Right lobe of liver (tissue), 6 donors: ENCODE data around the gene SLA2. TPM values are rescaled to one million over a fixed set of nuclear protein-coding genes. Genes with fewer than 3 reads are reported as not detected.

Source experiments
- ATAC-seq, 4 donors: fragments of 200-7000 bp; cut with Tn5 transposase; one replicate each; pipeline ENCODE4 v1.9.1; 2020; ENCODE audit warnings: mild to moderate bottlenecking in 4 of 4, moderate library complexity in 4 of 4
- DNase-seq, 3 donors: peaks; one replicate each; pipeline ENCODE4 v3.0.0-alpha.2; 2020
- H3K27ac ChIP-seq, 3 donors: fragments of 200-600 bp; one replicate each; pipeline ENCODE4 v1.8.0; 2022
- H3K27me3 ChIP-seq, 2 donors: fragments of 200-600 bp; one replicate each; pipeline ENCODE4 v1.8.0; 2022
- H3K36me3 ChIP-seq, 4 donors: fragments of 200-600 bp; sonication (generic) in 1 of 4; one replicate each; pipeline versions ENCODE4 v1.5.1 to v1.8.0; 2017 to 2022; ENCODE audit warnings: control low read depth in 1 of 4
- H3K4me1 ChIP-seq, 4 donors: fragments of 200-600 bp; sonication (generic) in 1 of 4; one replicate each; pipeline versions ENCODE4 v1.5.1 to v1.8.0; 2017 to 2022; ENCODE audit warnings: control low read depth in 1 of 4
- H3K4me3 ChIP-seq, 3 donors: fragments of 200-600 bp; one replicate each; pipeline ENCODE4 v1.8.0; 2022
- H3K9me3 ChIP-seq, 4 donors: fragments of 200-600 bp; sonication (generic) in 1 of 4; one replicate each; pipeline versions ENCODE4 v1.5.1 to v1.8.0; 2017 to 2022; ENCODE audit warnings: control low read depth in 1 of 4
- POLR2A ChIP-seq: fragments of 450-650 bp; IDR thresholded peaks from one replicate; pipeline ENCODE4 v1.6.1; 2017; ENCODE audit warnings: antibody characterized with exemption, mild to moderate bottlenecking
- WGBS: methylation state at CpG from one replicate; pipeline ENCODE4 v1.1.6; 2018; ENCODE audit warnings: low coverage, low lambda C conversion rate; ENCODE audit not compliant: insufficient coverage; ENCODE audit errors: missing lambda C conversion rate; 5-methylcytosine and 5-hydroxymethylcytosine counted together
- intact Hi-C, 2 donors: fragments of 100-400 bp; cut with DNase I; formaldehyde crosslinking; loops; one replicate each; pipeline versions ENCODE4 v1.11.2 to v1.14.1; 2022
- total RNA-seq, 6 experiments: library from RNA; depleted of rRNA in 2 of 6; stranded (reverse); fragments of >200 nt in 2 of 6; fragmentation: NEBNext Ultra II Directional in 3 of 6; extraction: Animal tissue kit (Norgen Biotek cat#: 25700) in 3 of 6; gene quantifications; one replicate each; pipeline versions ENCODE4 v1.1.0 to v1.2.4, GENCODE V29; 2016 to 2023
- TF ChIP-seq, protein P1 (sequence below), 4 donors: fragments of 200-600 bp in 3 of 4; fragments of 450-650 bp in 1 of 4; IDR thresholded peaks; one replicate each; pipeline versions ENCODE4 v1.5.1 to v1.8.0; 2016 to 2022; ENCODE audit warnings: antibody characterized with exemption in 4 of 4, mild to moderate bottlenecking in 2 of 4
- donor health status: DM: no; HTN: yes; CAD: no.
- donor health status: DM: no; HTN: no; CAD: no.
- donor health status: DM: no; HTN: no; CAD: no.
- donor health status: DM: no; HTN: yes; CAD: no.
- donor health status: DM: no; HTN: yes; CAD: no.

The SLA2 gene
- total RNA-seq, 6 experiments from 2014 or later = 0.18 to 0.50 (median 0.32) TPM

DNA sequence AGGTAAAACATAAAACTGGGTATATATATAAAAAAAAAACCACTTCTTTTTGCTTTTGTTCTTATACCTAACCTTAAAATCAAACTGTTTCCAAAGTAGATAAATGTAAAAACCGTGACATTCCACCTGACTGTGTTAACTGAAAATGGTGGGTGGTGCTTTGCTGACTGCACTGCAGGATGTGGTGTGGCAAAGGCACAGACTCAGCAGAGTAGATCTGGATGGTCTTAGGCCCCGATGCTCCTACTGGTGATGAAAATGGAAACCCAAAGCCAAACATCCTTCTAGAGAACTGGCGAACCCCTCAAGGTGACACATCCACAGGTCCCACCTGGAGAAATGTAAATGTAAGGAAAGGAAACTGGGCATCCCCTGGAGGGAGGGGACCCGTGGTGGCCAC lies 63.7 kb downstream of the SLA2 start:
- Histone ChIP-seq H3K9me3 (no peaks in the 10 kb centered on the region), H3K27ac (no peak overlapping the region), H3K4me3 (no peak overlapping the region), H3K27me3 (no peaks in the 10 kb centered on the region), H3K36me3 (peaks cover 0 to 22% (median 8%) of the 10 kb centered on the region in 4 donors), H3K4me1 (no peaks in the 10 kb centered on the region)
- WGBS = 80% methylated on average over 2 of the region's 4 CpGs
- no peak for TF ChIP-seq POLR2A
- TF ChIP-seq, protein P1, sequence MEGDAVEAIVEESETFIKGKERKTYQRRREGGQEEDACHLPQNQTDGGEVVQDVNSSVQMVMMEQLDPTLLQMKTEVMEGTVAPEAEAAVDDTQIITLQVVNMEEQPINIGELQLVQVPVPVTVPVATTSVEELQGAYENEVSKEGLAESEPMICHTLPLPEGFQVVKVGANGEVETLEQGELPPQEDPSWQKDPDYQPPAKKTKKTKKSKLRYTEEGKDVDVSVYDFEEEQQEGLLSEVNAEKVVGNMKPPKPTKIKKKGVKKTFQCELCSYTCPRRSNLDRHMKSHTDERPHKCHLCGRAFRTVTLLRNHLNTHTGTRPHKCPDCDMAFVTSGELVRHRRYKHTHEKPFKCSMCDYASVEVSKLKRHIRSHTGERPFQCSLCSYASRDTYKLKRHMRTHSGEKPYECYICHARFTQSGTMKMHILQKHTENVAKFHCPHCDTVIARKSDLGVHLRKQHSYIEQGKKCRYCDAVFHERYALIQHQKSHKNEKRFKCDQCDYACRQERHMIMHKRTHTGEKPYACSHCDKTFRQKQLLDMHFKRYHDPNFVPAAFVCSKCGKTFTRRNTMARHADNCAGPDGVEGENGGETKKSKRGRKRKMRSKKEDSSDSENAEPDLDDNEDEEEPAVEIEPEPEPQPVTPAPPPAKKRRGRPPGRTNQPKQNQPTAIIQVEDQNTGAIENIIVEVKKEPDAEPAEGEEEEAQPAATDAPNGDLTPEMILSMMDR (IDR thresholded peaks at IDR 0.05) = no peak
- intact Hi-C loops = no loop called here
- DNase-seq = no peak
- no peak for ATAC-seq

- Histone ChIP-seq H3K36me3 (peaks cover 0 to 22% (median 8%) of the 10 kb centered on the region in 4 donors), H3K4me3 (no peak overlapping the region), H3K4me1 (peaks cover 0 to 13% (median 4%) of the 10 kb centered on the region in 4 donors), H3K27me3 (no peaks in the 10 kb centered on the region), H3K27ac (no peak overlapping the region), H3K9me3 (no peaks in the 10 kb centered on the region)
- WGBS = 100% methylated on average over 2 of the region's 2 CpGs
- DNase-seq = no peak
- intact Hi-C loops = no loop called here
- TF ChIP-seq POLR2A = no peak
- TF ChIP-seq, protein P1 (IDR thresholded peaks at IDR 0.05) = no peak
- no peak for ATAC-seq
These were observed 65.9 kb downstream of the SLA2 start for GRCh38 chr20:36579996-36580545.

DNA sequence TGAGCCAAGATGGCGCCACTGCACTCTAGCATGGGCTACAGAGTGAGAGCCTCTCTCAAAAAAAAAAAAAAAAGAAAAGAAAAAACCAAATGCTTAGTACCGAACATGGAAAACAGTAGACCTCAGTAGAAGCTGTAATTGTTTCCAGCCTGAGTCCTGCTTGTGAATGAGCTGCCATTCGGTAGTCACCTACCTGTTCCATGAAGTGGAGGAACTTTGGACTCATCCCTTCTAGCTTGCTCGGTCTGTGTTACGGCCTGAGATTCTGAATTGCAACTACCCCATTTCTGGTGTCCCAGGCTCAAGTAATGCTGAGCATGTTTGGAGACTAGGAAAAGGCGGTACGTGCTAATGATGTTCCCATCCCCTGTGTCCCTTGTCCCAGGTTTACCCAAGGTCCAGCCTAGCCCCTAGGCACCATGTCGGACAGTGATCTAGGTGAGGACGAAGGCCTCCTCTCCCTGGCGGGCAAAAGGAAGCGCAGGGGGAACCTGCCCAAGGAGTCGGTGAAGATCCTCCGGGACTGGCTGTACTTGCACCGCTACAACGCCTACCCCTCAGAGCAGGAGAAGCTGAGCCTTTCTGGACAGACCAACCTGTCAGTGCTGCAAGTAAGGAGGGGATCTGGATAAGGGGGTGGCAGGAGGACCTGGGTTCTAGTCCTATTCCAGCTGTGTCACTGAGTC lies 67.5 kb downstream of the SLA2 start:
- Histone ChIP-seq H3K27me3 (no peaks in the 10 kb centered on the region), H3K4me3 (no peak overlapping the region), H3K4me1 (peaks cover 0 to 19% (median 4%) of the 10 kb centered on the region in 4 donors), H3K36me3 (peaks cover 0 to 22% (median 8%) of the 10 kb centered on the region in 4 donors), H3K27ac (no peak overlapping the region), H3K9me3 (no peaks in the 10 kb centered on the region)
- TF ChIP-seq POLR2A = no peak
- TF ChIP-seq, protein P1 (IDR thresholded peaks at IDR 0.05) = no peak
- DNase-seq = no peak
- 100% methylated on average over 1 of the region's 15 CpGs for WGBS
- intact Hi-C loops = no loop called here
- no peak for ATAC-seq

GRCh38 chr20:36576081-36576445 lies 69.9 kb downstream of the SLA2 start:
- TF ChIP-seq, protein P1 (IDR thresholded peaks at IDR 0.05) = no peak
- Histone ChIP-seq H3K27me3 (no peaks in the 10 kb centered on the region), H3K9me3 (no peaks in the 10 kb centered on the region), H3K27ac (no peak overlapping the region), H3K36me3 (peaks cover 0 to 16% (median 7%) of the 10 kb centered on the region in 4 donors), H3K4me3 (no peak overlapping the region), H3K4me1 (peaks cover 0 to 19% (median 4%) of the 10 kb centered on the region in 4 donors)
- ATAC-seq (no peak), DNase-seq (no peak)
- 29% methylated on average over 1 of the region's 1 CpG for WGBS
- intact Hi-C loops = no loop called here
